OCI-LY1 (cell line): Measurements from ENCODE around the gene SRP14.

Source experiments
- H2AFZ ChIP-seq: fragments of 200-600 bp; sonication (generic), shearing (Covaris generic); 2 replicates; pipeline ENCODE4 v1.6.0; 2014; ENCODE audit warnings: antibody characterized with exemption, mild to moderate bottlenecking, low read length
- H3F3A ChIP-seq: fragments of 200-600 bp; sonication (generic), shearing (Covaris generic); 2 replicates; pipeline ENCODE4 v1.6.0; 2014; ENCODE audit warnings: mild to moderate bottlenecking, antibody characterized with exemption, low read length, moderate library complexity; ENCODE audit not compliant: insufficient read depth
- H3K27ac ChIP-seq: fragments of 200-600 bp; sonication (generic); 2 replicates; pipeline ENCODE4 v1.5.1; 2014; ENCODE audit warnings: low read length, mixed run types, mild to moderate bottlenecking, low read depth; ENCODE audit not compliant: poor library complexity, severe bottlenecking
- H3K27me3 ChIP-seq: fragments of 200-600 bp; sonication (generic); 2 replicates; pipeline ENCODE4 v1.6.0; 2014; ENCODE audit warnings: antibody characterized with exemption, mild to moderate bottlenecking, low read length, moderate library complexity; ENCODE audit not compliant: insufficient read depth
- H3K36me3 ChIP-seq: fragments of 200-600 bp; sonication (generic); 2 replicates; pipeline ENCODE4 v1.6.1; 2014; ENCODE audit warnings: mild to moderate bottlenecking, antibody characterized with exemption, low read length, moderate library complexity, mixed read lengths; ENCODE audit not compliant: insufficient read depth
- H3K4me1 ChIP-seq: fragments of 200-600 bp; sonication (generic); 2 replicates; pipeline ENCODE4 v1.5.1; 2014; ENCODE audit warnings: mild to moderate bottlenecking, low read length, moderate library complexity; ENCODE audit not compliant: insufficient read depth, severe bottlenecking
- H3K4me2 ChIP-seq: fragments of 200-600 bp; sonication (generic), shearing (Covaris generic); 2 replicates; pipeline ENCODE4 v1.6.1; 2014; ENCODE audit warnings: low read length
- H3K4me3 ChIP-seq: fragments of 200-600 bp; sonication (generic); 2 replicates; pipeline ENCODE4 v1.5.1; 2014; ENCODE audit warnings: low read length, low read depth, mild to moderate bottlenecking, mixed read lengths; ENCODE audit not compliant: poor library complexity, severe bottlenecking
- H3K79me2 ChIP-seq: fragments of 200-600 bp; shearing (Covaris generic); 2 replicates; pipeline ENCODE4 v1.6.1; 2016; ENCODE audit warnings: mixed run types, low read length, mixed read lengths; ENCODE audit not compliant: insufficient read depth
- H3K9ac ChIP-seq: fragments of 200-600 bp; sonication (generic), shearing (Covaris generic); 2 replicates; pipeline ENCODE4 v1.6.1; 2014; ENCODE audit warnings: mild to moderate bottlenecking, low read length, mixed read lengths
- H3K9me2 ChIP-seq: fragments of 200-600 bp; sonication (generic), shearing (Covaris generic); 2 replicates; pipeline ENCODE4 v1.6.1; 2014; ENCODE audit warnings: low read depth, mild to moderate bottlenecking, low read length, mixed read lengths
- H3K9me3 ChIP-seq: fragments of 200-600 bp; shearing (Covaris generic); 2 replicates; pipeline ENCODE4 v1.6.1; 2014; ENCODE audit warnings: low read length, mixed read lengths
- H4K20me1 ChIP-seq: fragments of 200-600 bp; sonication (generic), shearing (Covaris generic); 2 replicates; pipeline ENCODE4 v1.6.0; 2016; ENCODE audit warnings: mild to moderate bottlenecking, low read length; ENCODE audit not compliant: insufficient read depth
- CTCF ChIP-seq: fragments of 200-600 bp; sonication (generic), shearing (Covaris generic); IDR thresholded peaks from 2 replicates; pipeline ENCODE4 v1.5.1; 2017; ENCODE audit warnings: mild to moderate bottlenecking, antibody characterized with exemption, low read length, moderate library complexity, mixed read lengths
- EZH2 ChIP-seq: fragments of 200-600 bp; sonication (generic), shearing (Covaris generic); IDR thresholded peaks from 2 replicates; pipeline ENCODE4 v1.8.0; 2017; ENCODE audit warnings: borderline replicate concordance, mixed run types, mild to moderate bottlenecking, antibody characterized with exemption, low read length, moderate library complexity, mixed read lengths

SRP14 gene

GRCh38 chr15:40011303-40011702 lies 27.7 kb downstream of the SRP14 start:
- Histone ChIP-seq H3K36me3 (peaks cover 100% of the 10 kb centered on the region), H3F3A (no peaks in the 10 kb centered on the region), H3K27ac (no peak overlapping the region)

GRCh38 chr15:40010686-40011085 lies 28.3 kb downstream of the SRP14 start:
- H3K9ac ChIP-seq = no peak overlapping the region
- H3K4me1 ChIP-seq = no peaks in the 10 kb centered on the region
- no peaks in the 10 kb centered on the region for H3K27me3 ChIP-seq
- H3K4me2 ChIP-seq = no peak overlapping the region
- no peak overlapping the region for H2AFZ ChIP-seq
- H3K36me3 ChIP-seq = peaks cover 100% of the 10 kb centered on the region
- H3K9me2 ChIP-seq = no peaks in the 10 kb centered on the region
- no peak overlapping the region for H3K4me3 ChIP-seq
- H3K27ac ChIP-seq = no peak overlapping the region
- no peaks in the 10 kb centered on the region for H3F3A ChIP-seq
- peaks cover 17% of the 10 kb centered on the region for H3K9me3 ChIP-seq
- no peaks in the 10 kb centered on the region for H3K79me2 ChIP-seq
- TF ChIP-seq CTCF = no peak
- TF ChIP-seq EZH2 = no peak
- no peaks in the 10 kb centered on the region for H4K20me1 ChIP-seq

More at GRCh38 chr15:40011303-40011702, 27.7 kb downstream of the SRP14 start:
- Histone ChIP-seq H3K4me2 (no peak overlapping the region), H4K20me1 (no peaks in the 10 kb centered on the region), H3K9me3 (peaks cover 17% of the 10 kb centered on the region), H3K9ac (no peak overlapping the region), H3K4me3 (no peak overlapping the region), H3K79me2 (no peaks in the 10 kb centered on the region), H2AFZ (no peak overlapping the region), H3K27me3 (no peaks in the 10 kb centered on the region), H3K9me2 (no peaks in the 10 kb centered on the region), H3K4me1 (no peaks in the 10 kb centered on the region)
- no peak for TF ChIP-seq EZH2
- TF ChIP-seq CTCF = no peak

- Histone ChIP-seq H3K36me3 (peaks cover 99% of the 10 kb centered on the region), H3F3A (no peaks in the 10 kb centered on the region), H2AFZ (no peak overlapping the region), H3K9me2 (no peaks in the 10 kb centered on the region), H4K20me1 (no peaks in the 10 kb centered on the region), H3K4me3 (no peak overlapping the region), H3K9me3 (peaks cover 9% of the 10 kb centered on the region; the same call in 1 of the 2 replicates), H3K27me3 (no peaks in the 10 kb centered on the region), H3K4me1 (no peaks in the 10 kb centered on the region), H3K27ac (no peak overlapping the region), H3K79me2 (no peaks in the 10 kb centered on the region), H3K4me2 (no peak overlapping the region), H3K9ac (no peak overlapping the region)
- TF ChIP-seq EZH2 = no peak
- no peak for TF ChIP-seq CTCF
These were observed 30.8 kb downstream of the SRP14 start for GRCh38 chr15:40008061-40008765.
